GM23338 (cell line): ENCODE data around the gene UNC45B. TPM values are rescaled to one million over a fixed set of nuclear protein-coding genes. Genes with fewer than 3 reads are reported as not detected.

Experiments used
- ATAC-seq: fragments of 200-7000 bp; cut with Tn5 transposase; 3 replicates; pipeline ENCODE4 v1.9.1; 2020
- DNase-seq: peaks from one replicate; pipeline ENCODE4 v3.0.0-alpha.2; 2015; ENCODE audit warnings: low spot score
- H2AFZ ChIP-seq: fragments of 200-600 bp; sonication (generic); 2 replicates; pipeline ENCODE4 v1.8.0; 2016; ENCODE audit warnings: antibody characterized with exemption, mild to moderate bottlenecking, moderate library complexity
- H3F3A ChIP-seq: fragments of 200-600 bp; sonication (generic); replicated peaks from 2 replicates; pipeline ENCODE4 v1.8.0; 2017; ENCODE audit warnings: antibody characterized with exemption, mixed run types, low read depth
- H3K27ac ChIP-seq: fragments of 200-600 bp; sonication (generic); 2 replicates; pipeline ENCODE4 v1.6.1; 2016; ENCODE audit warnings: low read depth
- H3K27me3 ChIP-seq: fragments of 200-600 bp; sonication (generic); 2 replicates; pipeline ENCODE4 v1.8.0; 2016; ENCODE audit warnings: mild to moderate bottlenecking, mixed run types, moderate library complexity; ENCODE audit not compliant: insufficient read depth
- H3K36me3 ChIP-seq: fragments of 200-600 bp; sonication (generic); 2 replicates; pipeline ENCODE4 v1.8.0; 2016; ENCODE audit warnings: mild to moderate bottlenecking; ENCODE audit not compliant: insufficient read depth
- H3K4me1 ChIP-seq: fragments of 200-600 bp; sonication (generic); 2 replicates; pipeline ENCODE4 v1.8.0; 2016; ENCODE audit warnings: mild to moderate bottlenecking, moderate library complexity; ENCODE audit not compliant: insufficient read depth
- H3K4me2 ChIP-seq: fragments of 200-600 bp; sonication (generic); 2 replicates; pipeline ENCODE4 v1.7.1; 2017; ENCODE audit warnings: mixed run types
- H3K4me3 ChIP-seq: fragments of 200-600 bp; sonication (generic); 2 replicates; pipeline ENCODE4 v1.6.1; 2016; ENCODE audit warnings: mixed run types
- H3K79me2 ChIP-seq: fragments of 200-600 bp; sonication (generic); replicated peaks from 2 replicates; pipeline ENCODE4 v1.8.0; 2017; ENCODE audit warnings: mild to moderate bottlenecking; ENCODE audit not compliant: insufficient read depth
- H3K9me2 ChIP-seq: fragments of 200-600 bp; sonication (generic); 2 replicates; pipeline ENCODE4 v1.8.0; 2017; ENCODE audit not compliant: insufficient read depth
- H4K20me1 ChIP-seq: fragments of 200-600 bp; sonication (generic); replicated peaks from 2 replicates; pipeline ENCODE4 v1.8.0; 2017; ENCODE audit warnings: mild to moderate bottlenecking; ENCODE audit not compliant: insufficient read depth
- H3K27ac Mint-ChIP-seq: 2 replicates; pipeline ENCODE4 v1.8.0; 2020; ENCODE audit warnings: inconsistent platforms, mild to moderate bottlenecking, moderate library complexity, mixed read lengths
- H3K27me3 Mint-ChIP-seq: 3 replicates; pipeline ENCODE4 v1.8.0; 2022; ENCODE audit warnings: low read depth, mild to moderate bottlenecking, moderate library complexity, mixed read lengths, inconsistent platforms; ENCODE audit not compliant: insufficient read depth, poor library complexity
- H3K36me3 Mint-ChIP-seq: 3 replicates; pipeline ENCODE4 v1.8.0; 2021; ENCODE audit warnings: low read depth, mild to moderate bottlenecking, inconsistent platforms, moderate library complexity, mixed read lengths
- H3K4me1 Mint-ChIP-seq: 3 replicates; pipeline ENCODE4 v1.8.0; 2020; ENCODE audit warnings: mild to moderate bottlenecking, inconsistent platforms, mixed read lengths
- H3K4me3 Mint-ChIP-seq: 3 replicates; pipeline ENCODE4 v1.8.0; 2021; ENCODE audit warnings: moderate library complexity, mild to moderate bottlenecking, inconsistent platforms, mixed read lengths
- H3K9me3 Mint-ChIP-seq: 3 replicates; pipeline ENCODE4 v1.8.0; 2020; ENCODE audit warnings: moderate library complexity, mild to moderate bottlenecking, inconsistent platforms, mixed read lengths
- ETS1 ChIP-seq: IDR thresholded peaks from 2 replicates; pipeline ENCODE4 v1.6.1; 2016; ENCODE audit warnings: antibody characterized with exemption
- EZH2 ChIP-seq: fragments of 200-600 bp; sonication (generic); IDR thresholded peaks from one replicate; pipeline ENCODE4 v1.8.0; 2017; ENCODE audit warnings: antibody characterized with exemption, mild to moderate bottlenecking, low read depth; ENCODE audit not compliant: unreplicated experiment
- EZH2phosphoT487 ChIP-seq: fragments of 200-600 bp; sonication (generic); IDR thresholded peaks from one replicate; pipeline ENCODE4 v1.8.1; 2018; ENCODE audit warnings: antibody characterized with exemption; ENCODE audit not compliant: unreplicated experiment
- JUNB ChIP-seq: IDR thresholded peaks from one replicate; pipeline ENCODE4 v1.6.1; 2016; ENCODE audit warnings: antibody characterized with exemption; ENCODE audit not compliant: unreplicated experiment
- NANOG ChIP-seq: IDR thresholded peaks from 2 replicates; pipeline ENCODE4 v1.6.1; 2016; ENCODE audit warnings: antibody characterized with exemption, borderline replicate concordance
- POLR2AphosphoS5 ChIP-seq: IDR thresholded peaks from 2 replicates; pipeline ENCODE4 v1.6.1; 2016; ENCODE audit warnings: antibody characterized with exemption, low read depth
- REST ChIP-seq: IDR thresholded peaks from one replicate; pipeline ENCODE4 v1.6.1; 2018; ENCODE audit warnings: antibody characterized with exemption; ENCODE audit not compliant: unreplicated experiment
- ZNF114 ChIP-seq: fragments of 250-450 bp; sonication (Bioruptor Pico); IDR thresholded peaks from 2 replicates; pipeline ENCODE4 v1.5.0; 2020; ENCODE audit warnings: mild to moderate bottlenecking, moderate library complexity
- ZNF331 ChIP-seq: fragments of 250-450 bp; sonication (Bioruptor Pico); IDR thresholded peaks from 2 replicates; pipeline ENCODE4 v1.5.0; 2020; ENCODE audit warnings: low read depth, mild to moderate bottlenecking, moderate library complexity
- ZNF462 ChIP-seq: fragments of 250-450 bp; sonication (Bioruptor Pico); IDR thresholded peaks from 2 replicates; pipeline ENCODE4 v1.5.0; 2020; ENCODE audit warnings: mild to moderate bottlenecking, moderate library complexity
- polyA plus RNA-seq: library from polyadenylated mRNA; unstranded; fragments of >200 nt; fragmentation: Nextera tagmentation; extraction: Ambion mirVana; gene quantifications from 2 replicates; pipeline ENCODE4 v1.2.1, GENCODE V29; 2016
- total RNA-seq: library from RNA; depleted of rRNA; stranded (reverse); fragments of >200 nt; shearing (Covaris generic); gene quantifications from 2 replicates; pipeline ENCODE4 v1.2.3, GENCODE V29; 2014

Gene UNC45B
- total and polyA plus RNA-seq, 2 experiments from 2014 or later: 0.03 TPM; not detected in 1

GRCh38 chr17:35148144-35148543 is 527 bp downstream of the UNC45B start:
- Mint-ChIP-seq H3K4me3 (no peak overlapping the region), H3K4me1 (peaks cover 20% of the 10 kb centered on the region), H3K36me3 (no peaks in the 10 kb centered on the region), H3K27ac (no peak overlapping the region), H3K9me3 (no peaks in the 10 kb centered on the region), H3K27me3 (peaks cover 22% of the 10 kb centered on the region)
- Histone ChIP-seq H3K36me3 (no peaks in the 10 kb centered on the region), H4K20me1 (no peaks in the 10 kb centered on the region), H3F3A (no peaks in the 10 kb centered on the region), H3K27ac (no peak overlapping the region), H2AFZ (peak overlapping the region; percentile 43; the same call in 1 of the 2 replicates), H3K4me1 (no peaks in the 10 kb centered on the region), H3K4me3 (no peak overlapping the region), H3K9me2 (no peaks in the 10 kb centered on the region), H3K4me2 (no peak overlapping the region), H3K79me2 (no peaks in the 10 kb centered on the region), H3K27me3 (no peaks in the 10 kb centered on the region)
- no peak for DNase-seq
- TF ChIP-seq ETS1: no peak
- no peak for TF ChIP-seq ZNF114 (CRISPR knock-in tag)
- TF ChIP-seq JUNB: no peak
- peak; percentile 29 for ATAC-seq

- no peaks in the 10 kb centered on the region for H3K36me3 ChIP-seq
- Mint-ChIP-seq H3K9me3 (no peaks in the 10 kb centered on the region), H3K4me1 (peaks cover 16% of the 10 kb centered on the region), H3K36me3 (no peaks in the 10 kb centered on the region), H3K4me3 (no peak overlapping the region), H3K27me3 (peaks cover 16% of the 10 kb centered on the region), H3K27ac (no peak overlapping the region)
- H3K27me3 ChIP-seq: no peaks in the 10 kb centered on the region
- no peaks in the 10 kb centered on the region for H3K9me2 ChIP-seq
- no peak overlapping the region for H3K4me3 ChIP-seq
- H3K4me2 ChIP-seq: no peak overlapping the region
- DNase-seq: no peak
- H3K27ac ChIP-seq: no peak overlapping the region
- H3K79me2 ChIP-seq: no peaks in the 10 kb centered on the region
- ATAC-seq: no peak
- no peaks in the 10 kb centered on the region for H3F3A ChIP-seq
- H4K20me1 ChIP-seq: no peaks in the 10 kb centered on the region
- H3K4me1 ChIP-seq: no peaks in the 10 kb centered on the region
- H2AFZ ChIP-seq: no peak overlapping the region
- TF ChIP-seq ZNF331 (CRISPR knock-in tag) (no peak), REST (no peak), POLR2AphosphoS5 (no peak), ZNF462 (CRISPR knock-in tag) (no peak), ZNF114 (CRISPR knock-in tag) (no peak), NANOG (no peak), ETS1 (no peak), EZH2phosphoT487 (no peak), EZH2 (no peak)
These were observed 2.3 kb downstream of the UNC45B start for GRCh38 chr17:35149941-35150340.
